Measurements from ENCODE around the gene ZNF48.

ZNF48 gene

GRCh38 chr16:30438835-30439234 is 43.6 kb downstream of the ZNF48 start:
- DNase-seq: no peak

- DNase-seq: no peak
Measured at GRCh38 chr16:30439720-30440348, 44.6 kb downstream of the ZNF48 start.

- no peak for DNase-seq
Measured at GRCh38 chr16:30443631-30444030, 48.4 kb downstream of the ZNF48 start.

GRCh38 chr16:30444231-30445148 is 49.3 kb downstream of the ZNF48 start:
- no peak for DNase-seq

GRCh38 chr16:30445149-30445407 is 49.9 kb downstream of the ZNF48 start:
- DNase-seq: no peak

- DNase-seq: peak; percentile 41 to 96 (median 85)
Measured at GRCh38 chr16:30445408-30446202, 50.4 kb downstream of the ZNF48 start, which contains the start of gene SEPHS2. SEPHS2 (minus strand) TSS chr16:30445874; CDS start chr16:30445727, 147 bp downstream.

- DNase-seq: no peak
Measured at GRCh38 chr16:30446203-30446595, 51.0 kb downstream of the ZNF48 start.

GRCh38 chr16:30447512-30448226 is 52.4 kb downstream of the ZNF48 start:
- no peak for DNase-seq

GRCh38 chr16:30449116-30449435 is 53.9 kb downstream of the ZNF48 start:
- DNase-seq: no peak

Measured in hypothalamus (tissue), 51 donors.